ENCODE data around the gene INSL3. TPM values are rescaled to one million over a fixed set of nuclear protein-coding genes. Genes with fewer than 3 reads are reported as not detected.
"Not testable (repeated sequence)": the region's sequence is repeated elsewhere in the genome, so short reads cannot be mapped to it uniquely, and the experiment has no call there.

Gene INSL3
- total RNA-seq, 2 experiments from 2014 or later, result 1.7 to 2.2 TPM

DNA sequence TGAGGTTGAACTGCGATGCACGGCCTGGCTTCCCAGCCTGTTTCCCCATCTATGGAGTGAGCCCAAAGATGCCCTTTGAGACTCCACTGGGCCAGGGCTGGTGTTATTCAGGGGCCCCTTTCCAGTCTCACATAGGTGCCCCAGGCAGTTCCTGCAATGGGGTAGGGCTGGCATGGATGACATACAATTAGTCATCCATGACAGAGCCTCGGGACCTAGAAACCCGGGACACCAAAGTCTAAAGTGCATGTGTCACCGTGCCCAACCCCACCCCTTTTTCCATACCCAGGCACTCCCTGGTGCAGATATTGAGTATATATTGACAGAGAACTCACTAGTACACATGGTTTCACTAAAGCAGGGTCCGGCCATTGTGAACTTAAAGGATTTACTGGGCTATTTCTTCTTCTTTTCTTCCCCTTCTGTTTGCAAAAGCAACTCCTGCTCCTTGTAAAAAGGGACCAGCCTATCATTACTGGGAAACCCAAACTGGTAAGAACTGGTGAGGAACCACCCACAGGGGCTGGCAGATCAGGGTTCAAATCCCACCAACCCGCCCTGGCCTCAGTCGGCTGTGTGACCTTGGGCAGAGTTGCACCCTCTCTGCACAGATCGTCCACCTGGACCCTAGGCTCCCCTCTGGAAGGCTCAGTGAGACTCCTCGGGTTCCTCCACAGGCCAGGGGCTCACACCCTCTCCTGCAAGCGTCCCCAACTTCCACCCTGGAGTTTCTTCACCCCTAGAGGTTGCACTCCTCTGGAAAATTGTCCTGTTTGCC lies 23.7 kb downstream of the INSL3 start:
- DNase-seq (no peak), ATAC-seq (peak; percentile 45)
- Mint-ChIP-seq H3K27ac (no peak overlapping the region), H3K9me3 (ENCODE audit: low read depth) (no peaks in the 10 kb centered on the region), H3K4me1 (peaks cover 28% of the 10 kb centered on the region), H3K27me3 (peaks cover 32% of the 10 kb centered on the region), H3K4me3 (no peak overlapping the region), H3K36me3 (no peaks in the 10 kb centered on the region)
- CTCF ChIA-PET, result interaction anchor here (0.6 to 2.0 kb wide), 3 partner anchors 13 to 62 kb away, joined by 3 to 6 read pairs (median 3); partner anchors contain the start of gene RPL18A

DNA sequence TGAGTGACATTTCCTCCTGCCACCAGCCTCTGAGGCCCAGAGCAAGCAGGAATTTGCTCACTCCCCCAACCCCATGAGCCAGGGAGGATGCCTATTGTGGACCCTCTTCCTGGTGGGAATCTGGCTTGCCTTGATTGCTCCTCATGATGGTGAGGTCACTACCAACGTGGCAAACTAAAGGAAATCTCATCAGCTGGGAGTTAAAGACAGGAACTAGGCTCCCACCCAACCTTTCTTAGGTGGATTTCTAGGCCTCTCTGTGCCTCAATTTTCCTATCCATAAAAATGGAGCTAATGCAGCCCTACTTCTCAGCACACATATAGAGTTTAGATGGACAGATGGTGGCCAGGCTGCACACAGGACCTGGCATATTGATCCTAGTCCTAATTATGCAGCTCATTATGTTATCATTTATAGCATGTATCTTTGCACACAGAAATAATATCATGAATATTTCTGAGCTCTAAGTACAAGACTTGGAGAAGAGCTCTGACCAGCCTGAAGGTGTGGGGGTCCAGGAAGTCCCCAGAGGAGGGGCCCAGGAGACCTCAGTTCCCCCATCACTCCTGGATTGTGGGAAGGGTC lies 24.4 kb downstream of the INSL3 start:
- Mint-ChIP-seq H3K4me1 (peaks cover 27% of the 10 kb centered on the region), H3K27ac (no peak overlapping the region), H3K4me3 (no peak overlapping the region), H3K9me3 (ENCODE audit: low read depth) (no peaks in the 10 kb centered on the region), H3K27me3 (peaks cover 28% of the 10 kb centered on the region), H3K36me3 (no peaks in the 10 kb centered on the region)
- DNase-seq, result no peak
- CTCF ChIA-PET, result interaction anchor here (0.5 to 2.0 kb wide), 4 partner anchors 13 to 96 kb away, joined by 3 to 6 read pairs (median 3); partner anchors contain the start of gene RPL18A
- ATAC-seq, result no peak

GRCh38 chr19:17796013-17796837 lies 25.1 kb downstream of the INSL3 start:
- Mint-ChIP-seq H3K27me3 (peaks cover 28% of the 10 kb centered on the region), H3K27ac (no peak overlapping the region), H3K9me3 (ENCODE audit: low read depth) (no peaks in the 10 kb centered on the region), H3K36me3 (no peaks in the 10 kb centered on the region), H3K4me1 (peaks cover 34% of the 10 kb centered on the region), H3K4me3 (no peak overlapping the region)
- ATAC-seq (no peak), DNase-seq (no peak)
- CTCF ChIA-PET, result interaction anchor here (0.5 to 2.0 kb wide), 5 partner anchors 9 to 96 kb away, joined by 3 to 6 read pairs (median 3); no protein-coding TSS in a partner anchor

DNA sequence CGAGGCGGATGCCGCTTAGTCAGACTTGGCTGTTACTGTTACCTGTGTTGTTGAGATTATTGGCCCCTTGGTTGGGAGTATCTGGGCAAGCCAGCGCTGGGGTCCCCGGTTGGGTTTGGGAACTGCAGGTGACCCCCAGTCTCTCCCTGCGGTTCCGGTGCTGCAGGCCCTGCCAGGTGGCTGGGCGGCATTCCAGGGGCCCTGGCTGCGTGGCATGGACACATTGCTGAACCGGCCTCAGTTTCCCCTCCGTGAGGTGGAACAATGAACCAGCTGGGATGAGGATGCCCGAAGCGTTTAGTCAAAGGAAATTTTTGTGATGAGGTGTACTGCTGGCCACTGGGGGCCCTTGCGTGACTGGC lies 25.8 kb downstream of the INSL3 start:
- no peak overlapping the region for H3K27ac Mint-ChIP-seq

DNA sequence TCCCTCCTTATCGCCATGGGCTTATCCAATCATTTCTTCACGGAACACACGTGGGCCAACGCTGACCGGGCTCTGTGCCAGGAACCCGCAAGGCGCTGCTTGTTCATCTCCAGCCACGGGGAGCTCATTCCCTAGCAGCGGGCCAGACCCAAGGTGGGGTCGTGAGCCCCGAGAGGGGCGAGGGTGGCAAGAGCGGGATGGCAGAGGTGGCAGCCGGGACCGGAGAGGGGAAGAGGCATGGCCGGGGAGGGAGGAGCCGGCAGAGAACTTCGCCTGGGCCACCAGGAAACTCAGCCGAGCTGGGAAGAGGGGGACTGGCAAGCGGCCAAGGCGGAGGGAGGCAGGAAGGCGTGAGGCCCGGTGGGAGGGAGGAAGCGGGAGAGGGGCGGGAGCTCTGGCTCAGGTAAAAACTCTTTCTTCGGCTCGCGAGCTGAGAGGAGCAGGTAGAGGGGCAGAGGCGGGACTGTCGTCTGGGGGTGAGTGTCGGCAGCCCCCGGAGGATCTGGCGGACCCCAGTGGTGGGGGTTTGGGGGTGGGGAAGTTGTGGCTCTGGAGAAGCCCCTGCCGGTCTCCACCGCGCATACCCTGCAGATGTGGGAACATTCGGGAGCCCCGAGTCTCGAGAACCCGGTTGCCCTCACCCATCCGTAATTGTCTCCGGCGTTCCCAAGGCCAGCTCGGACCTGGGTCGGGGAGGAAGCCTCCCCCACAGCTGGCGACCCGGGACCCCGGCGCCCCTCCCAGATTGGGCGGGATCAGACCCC lies 26.4 kb downstream of the INSL3 start, which contains the start of gene B3GNT3:
B3GNT3 (plus strand) TSS at position 408 of the 764 bp plus-strand sequence. CDS start 12,670 bp downstream, outside the sequence.
- no peak within 1 kb of the TSS for H3K27ac Mint-ChIP-seq
- H3K4me3 Mint-ChIP-seq, result no peak within 1 kb of the TSS
- CTCF ChIA-PET, result no interaction called here
- no peaks in the 10 kb centered on the region for H3K36me3 Mint-ChIP-seq
- peaks cover 26% of the 10 kb centered on the region for H3K27me3 Mint-ChIP-seq
- no peaks in the 10 kb centered on the region for H3K9me3 Mint-ChIP-seq (ENCODE audit: low read depth)
- DNase-seq, result no peak
- no peak for ATAC-seq
- H3K4me1 Mint-ChIP-seq, result peaks cover 39% of the 10 kb centered on the region

More for the DNA sequence above, 25.8 kb downstream of the INSL3 start:
- Mint-ChIP-seq H3K36me3 (no peaks in the 10 kb centered on the region), H3K4me1 (peaks cover 34% of the 10 kb centered on the region), H3K27me3 (peaks cover 26% of the 10 kb centered on the region), H3K4me3 (no peak overlapping the region), H3K9me3 (ENCODE audit: low read depth) (no peaks in the 10 kb centered on the region)
- CTCF ChIA-PET, result interaction anchor here (1.0 to 2.0 kb wide), 3 partner anchors 10 to 64 kb away, joined by 3 to 6 read pairs (median 3); no protein-coding TSS in a partner anchor
- ATAC-seq (no peak), DNase-seq (no peak)

- DNase-seq, result no peak
- Mint-ChIP-seq H3K4me3 (no peak overlapping the region), H3K9me3 (ENCODE audit: low read depth) (no peaks in the 10 kb centered on the region), H3K4me1 (peaks cover 39% of the 10 kb centered on the region), H3K36me3 (peaks cover under 1% of the 10 kb centered on the region), H3K27ac (no peak overlapping the region), H3K27me3 (peaks cover 26% of the 10 kb centered on the region)
- CTCF ChIA-PET, result no interaction called here
- no peak for ATAC-seq
Observed at GRCh38 chr19:17794412-17794730, 26.9 kb downstream of the INSL3 start.

DNA sequence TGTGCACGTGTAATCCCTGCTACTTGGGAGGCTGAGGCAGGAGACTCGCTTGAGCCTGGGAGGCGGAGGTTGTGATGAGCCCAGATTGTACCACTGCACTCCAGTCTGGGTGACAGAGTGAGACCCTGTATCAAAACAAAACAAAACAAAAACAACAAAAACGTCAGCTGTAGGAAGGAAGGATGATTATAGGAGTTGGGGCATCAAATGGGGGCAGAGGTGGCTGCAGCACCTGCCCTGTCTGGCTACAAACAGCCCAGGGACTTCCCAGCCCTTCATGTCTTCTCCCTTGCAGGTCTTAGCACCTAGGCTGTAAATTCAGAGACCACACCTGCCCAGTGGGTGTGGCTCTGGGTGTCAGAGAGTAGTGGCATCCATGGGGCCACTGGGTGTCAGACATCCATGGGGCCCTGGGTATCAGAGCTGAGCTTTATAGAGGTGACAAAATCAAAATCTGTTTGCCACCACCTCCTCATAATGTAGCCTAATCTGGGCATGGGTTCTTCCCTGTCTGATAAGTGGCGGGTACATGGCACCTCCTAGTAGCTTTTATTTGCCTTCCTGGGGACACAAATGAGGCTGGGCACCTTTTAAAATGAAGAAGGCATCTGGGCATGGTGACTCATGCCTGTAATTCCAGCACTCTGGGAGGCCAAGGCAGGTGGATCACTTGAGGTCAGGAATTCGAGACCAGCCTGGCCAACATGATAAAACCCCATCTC lies 31.1 kb downstream of the INSL3 start:
- CTCF ChIA-PET, result interaction anchor here (0.6 to 2.2 kb wide), 2 partner anchors 65 to 954 kb away, joined by 3 to 10 read pairs; no protein-coding TSS in a partner anchor
- Mint-ChIP-seq H3K4me1 (peaks cover 24% of the 10 kb centered on the region), H3K36me3 (peaks cover 15% of the 10 kb centered on the region), H3K27me3 (peaks cover 16% of the 10 kb centered on the region), H3K9me3 (ENCODE audit: low read depth) (no peaks in the 10 kb centered on the region), H3K27ac (no peak overlapping the region), H3K4me3 (no peak overlapping the region)
- ATAC-seq (no peak), DNase-seq (no peak)

- Mint-ChIP-seq H3K27me3 (peaks cover 1% of the 10 kb centered on the region), H3K9me3 (ENCODE audit: low read depth) (no peaks in the 10 kb centered on the region), H3K27ac (no peak overlapping the region), H3K36me3 (peaks cover 22% of the 10 kb centered on the region), H3K4me3 (no peak overlapping the region), H3K4me1 (peaks cover 19% of the 10 kb centered on the region)
- CTCF ChIA-PET, result interaction anchor here (1.3 kb wide), 1 partner anchor 144 kb away, joined by 3 read pairs; the partner anchor contains the start of gene CCDC124
- ATAC-seq (no peak), DNase-seq (no peak)
Observed at GRCh38 chr19:17788632-17789031, 32.7 kb downstream of the INSL3 start.

GRCh38 chr19:17787274-17787913 lies 33.9 kb downstream of the INSL3 start:
- Mint-ChIP-seq H3K27ac (no peak overlapping the region), H3K4me1 (peaks cover 17% of the 10 kb centered on the region), H3K27me3 (no peaks in the 10 kb centered on the region), H3K36me3 (peaks cover 25% of the 10 kb centered on the region), H3K4me3 (no peak overlapping the region), H3K9me3 (ENCODE audit: low read depth) (no peaks in the 10 kb centered on the region)
- DNase-seq, result no peak
- CTCF ChIA-PET, result interaction anchor here (0.7 to 5.9 kb wide), 2 partner anchors 82 to 181 kb away, joined by 4 to 34 read pairs; no protein-coding TSS in a partner anchor
- ATAC-seq, result no peak

DNA sequence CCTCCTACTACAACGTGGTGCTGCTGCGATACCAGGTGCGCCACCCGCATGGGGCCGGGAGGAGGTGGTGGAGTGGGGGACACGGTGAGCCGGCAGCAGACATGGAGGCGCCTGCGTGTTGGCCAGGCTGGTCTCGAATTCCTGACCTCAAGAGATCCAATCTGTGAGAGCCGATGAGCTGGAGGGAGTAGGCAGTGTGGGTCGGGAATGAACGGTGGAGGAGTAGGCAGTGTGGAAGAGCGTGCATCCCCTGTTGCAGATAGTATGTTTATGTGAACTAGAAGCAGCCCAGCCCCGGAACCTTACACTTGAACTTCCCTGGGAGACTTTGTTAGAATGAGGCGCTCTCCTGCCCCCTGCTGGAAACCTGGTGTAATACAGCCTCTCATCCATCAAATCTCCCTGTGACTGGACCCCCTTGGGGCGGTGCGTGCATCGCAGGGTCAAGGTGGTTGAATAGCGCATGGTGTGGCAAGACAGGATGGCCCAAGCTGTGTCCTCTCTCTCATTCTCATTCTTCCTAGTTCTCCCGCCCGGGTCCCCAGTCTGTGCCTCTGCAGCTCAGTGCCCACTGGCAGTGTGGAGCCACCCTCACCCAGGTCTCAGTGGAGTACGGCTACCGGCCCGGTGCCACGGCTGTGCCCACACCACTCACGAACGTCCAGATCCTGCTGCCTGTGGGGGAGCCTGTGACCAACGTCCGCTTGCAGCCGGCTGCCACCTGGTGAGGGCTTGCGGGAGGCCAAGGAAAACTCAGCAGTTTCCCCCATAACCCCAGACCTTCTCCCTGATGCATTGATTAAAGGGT lies 36.9 kb downstream of the INSL3 start:
- no peak overlapping the region for H3K4me3 Mint-ChIP-seq
- no peak overlapping the region for H3K27ac Mint-ChIP-seq
- peaks cover 3% of the 10 kb centered on the region for H3K4me1 Mint-ChIP-seq
- H3K27me3 Mint-ChIP-seq, result no peaks in the 10 kb centered on the region
- DNase-seq (peak; percentile 82), ATAC-seq (peak; percentile 66)
- H3K36me3 Mint-ChIP-seq, result peaks cover 27% of the 10 kb centered on the region
- CTCF ChIA-PET, result interaction anchor here (0.6 to 5.9 kb wide), 17 partner anchors 10 to 147 kb away, joined by 3 to 34 read pairs (median 4); partner anchors contain the start of genes FCHO1, MAP1S and RPL18A
- H3K9me3 Mint-ChIP-seq (ENCODE audit: low read depth), result no peaks in the 10 kb centered on the region

DNA sequence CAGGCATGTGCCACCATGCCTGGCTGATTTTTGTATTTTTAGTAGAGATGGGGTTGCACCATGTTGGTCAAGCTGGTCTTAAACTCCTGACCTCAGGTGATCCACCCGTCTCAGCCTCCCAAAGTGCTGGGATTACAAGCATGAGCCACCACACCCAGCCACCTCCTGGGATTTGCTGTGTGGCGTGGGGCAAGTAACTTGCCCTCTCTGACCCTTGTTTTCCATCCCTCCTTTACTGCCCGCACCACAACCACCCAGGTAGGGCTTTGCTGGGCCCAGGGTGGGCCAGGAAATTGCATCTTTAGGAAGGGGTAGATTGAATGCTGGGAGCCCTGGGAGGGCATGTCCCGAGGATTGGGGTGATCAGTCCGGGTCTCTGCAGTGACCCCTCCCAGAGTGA lies 37.6 kb downstream of the INSL3 start:
- not testable (repeated sequence) for H3K4me3 Mint-ChIP-seq; H3K9me3 Mint-ChIP-seq (ENCODE audit: low read depth); H3K27me3 Mint-ChIP-seq; DNase-seq; H3K27ac Mint-ChIP-seq; ATAC-seq; H3K4me1 Mint-ChIP-seq
- CTCF ChIA-PET, result interaction anchor here (0.8 to 5.9 kb wide), 11 partner anchors 9 to 91 kb away, joined by 3 to 34 read pairs (median 6); partner anchors contain the start of genes FCHO1, MAP1S and RPL18A
- peaks cover 25% of the 10 kb centered on the region for H3K36me3 Mint-ChIP-seq

Data from activated CD8-positive, alpha-beta memory T cell treated with anti-CD3 and anti-CD28 coated beads, Interleukin-2, amount 10 ng/mL, durations not matched to agents 7 days and 5 days (primary cell).